Adrenal gland (tissue), 5 donors: ENCODE results near the gene TES.

Experiments used
- CTCF ChIP-seq, 6 experiments: fragments of 450-650 bp in 4 of 6; fragments of 200-600 bp in 2 of 6; sonication (generic) in 1 of 6; IDR thresholded peaks; 1 replicate in 5 of 6; 2 replicates in 1 of 6; pipeline versions ENCODE4 v1.5.1 to v1.8.0; 2016 to 2021; ENCODE audit warnings: antibody characterized with exemption in 6 of 6, mild to moderate bottlenecking in 2 of 6, moderate library complexity in 1 of 6
- POLR2A ChIP-seq, 2 donors: fragments of 450-650 bp; IDR thresholded peaks; one replicate each; pipeline ENCODE4 v1.6.1; 2017; ENCODE audit warnings: antibody characterized with exemption in 2 of 2, mild to moderate bottlenecking in 2 of 2, moderate library complexity in 1 of 2
- donor health status: DM: no; HTN: no; CAD: no.

DNA sequence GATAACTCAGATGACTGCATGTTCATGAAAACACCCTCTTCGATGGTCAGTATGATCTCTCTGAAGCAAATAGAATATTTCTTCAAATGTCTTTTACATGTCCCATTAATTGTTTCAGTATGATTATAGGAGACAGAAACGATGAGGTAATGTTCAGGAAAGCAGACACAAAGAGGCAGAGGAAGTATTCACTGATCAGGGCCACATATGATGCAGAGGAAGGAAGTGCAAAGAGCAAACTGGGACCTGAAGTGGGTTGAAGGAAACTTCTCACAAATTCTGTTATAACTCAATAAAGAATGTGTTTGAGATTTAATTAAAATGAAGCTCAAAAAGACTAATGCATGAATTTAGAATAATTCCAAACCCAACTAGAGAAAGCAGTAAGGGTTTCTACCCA lies 70.5 kb downstream of the TES start:
- no peak for TF ChIP-seq CTCF (IDR thresholded peaks at IDR 0.05)
- TF ChIP-seq POLR2A (IDR thresholded peaks at IDR 0.05), result no peak
